DND-41 (cell line): ENCODE measurements around the gene PLXNA4.

Experiments used
- CTCF ChIP-seq: IDR thresholded peaks from 2 replicates; pipeline ENCODE4 v1.5.1; 2012; ENCODE audit warnings: borderline replicate concordance, low read length, moderate library complexity, mild to moderate bottlenecking; ENCODE audit not compliant: poor library complexity, severe bottlenecking; ENCODE audit errors: extremely low read depth
- EZH2 ChIP-seq: IDR thresholded peaks from 3 replicates; pipeline ENCODE4 v1.6.1; 2012; ENCODE audit warnings: borderline replicate concordance, low read depth, mild to moderate bottlenecking, moderate library complexity, low read length, inconsistent platforms; ENCODE audit not compliant: severe bottlenecking

- TF ChIP-seq CTCF (no peak), EZH2 (no peak)
These were observed 33.4 kb downstream of the PLXNA4 start for GRCh38 chr7:132542895-132543294.
